ENCODE results near the gene ACTR8.

DNA sequence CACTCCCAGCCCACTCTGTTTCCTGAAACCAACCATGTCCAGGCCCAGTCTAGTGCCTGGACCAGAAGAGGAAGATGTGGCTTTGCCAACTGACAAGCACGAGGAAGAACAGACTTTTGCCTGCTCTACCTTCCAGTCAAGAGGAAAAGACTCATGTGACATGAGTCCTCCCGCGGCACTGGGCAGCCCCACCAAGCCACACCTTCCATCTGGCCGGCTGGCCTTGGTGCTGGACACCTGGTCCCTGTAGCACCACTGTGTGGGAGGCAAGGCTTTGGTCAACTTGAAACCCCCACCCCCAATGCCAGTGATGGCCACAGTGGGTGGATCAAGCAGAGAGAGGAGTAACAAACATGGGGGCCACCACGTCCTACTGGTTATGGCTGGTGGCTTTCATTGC lies 48.3 kb downstream of the ACTR8 start:
- no peak for TF ChIP-seq EZH2 (IDR thresholded peaks at IDR 0.05; ENCODE audit: insufficient read depth, poor library complexity, severe bottlenecking)
- TF ChIP-seq EZH2phosphoT487 (IDR thresholded peaks at IDR 0.05; ENCODE audit: insufficient read depth, low read depth): no peak

All from GM23248 (cell line).